Epidermal melanocyte (primary cell): ENCODE results near the gene CORO2B.
A peak's percentile ranks its signal among the peaks of the same experiment; 100 is the strongest.

Source experiments
- DNase-seq: peaks from one replicate; pipeline ENCODE4 v3.0.0; 2011; ENCODE audit warnings: low spot score; ENCODE audit not compliant: insufficient read length

Gene CORO2B, protein sequence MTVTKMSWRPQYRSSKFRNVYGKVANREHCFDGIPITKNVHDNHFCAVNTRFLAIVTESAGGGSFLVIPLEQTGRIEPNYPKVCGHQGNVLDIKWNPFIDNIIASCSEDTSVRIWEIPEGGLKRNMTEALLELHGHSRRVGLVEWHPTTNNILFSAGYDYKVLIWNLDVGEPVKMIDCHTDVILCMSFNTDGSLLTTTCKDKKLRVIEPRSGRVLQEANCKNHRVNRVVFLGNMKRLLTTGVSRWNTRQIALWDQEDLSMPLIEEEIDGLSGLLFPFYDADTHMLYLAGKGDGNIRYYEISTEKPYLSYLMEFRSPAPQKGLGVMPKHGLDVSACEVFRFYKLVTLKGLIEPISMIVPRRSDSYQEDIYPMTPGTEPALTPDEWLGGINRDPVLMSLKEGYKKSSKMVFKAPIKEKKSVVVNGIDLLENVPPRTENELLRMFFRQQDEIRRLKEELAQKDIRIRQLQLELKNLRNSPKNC

DNA sequence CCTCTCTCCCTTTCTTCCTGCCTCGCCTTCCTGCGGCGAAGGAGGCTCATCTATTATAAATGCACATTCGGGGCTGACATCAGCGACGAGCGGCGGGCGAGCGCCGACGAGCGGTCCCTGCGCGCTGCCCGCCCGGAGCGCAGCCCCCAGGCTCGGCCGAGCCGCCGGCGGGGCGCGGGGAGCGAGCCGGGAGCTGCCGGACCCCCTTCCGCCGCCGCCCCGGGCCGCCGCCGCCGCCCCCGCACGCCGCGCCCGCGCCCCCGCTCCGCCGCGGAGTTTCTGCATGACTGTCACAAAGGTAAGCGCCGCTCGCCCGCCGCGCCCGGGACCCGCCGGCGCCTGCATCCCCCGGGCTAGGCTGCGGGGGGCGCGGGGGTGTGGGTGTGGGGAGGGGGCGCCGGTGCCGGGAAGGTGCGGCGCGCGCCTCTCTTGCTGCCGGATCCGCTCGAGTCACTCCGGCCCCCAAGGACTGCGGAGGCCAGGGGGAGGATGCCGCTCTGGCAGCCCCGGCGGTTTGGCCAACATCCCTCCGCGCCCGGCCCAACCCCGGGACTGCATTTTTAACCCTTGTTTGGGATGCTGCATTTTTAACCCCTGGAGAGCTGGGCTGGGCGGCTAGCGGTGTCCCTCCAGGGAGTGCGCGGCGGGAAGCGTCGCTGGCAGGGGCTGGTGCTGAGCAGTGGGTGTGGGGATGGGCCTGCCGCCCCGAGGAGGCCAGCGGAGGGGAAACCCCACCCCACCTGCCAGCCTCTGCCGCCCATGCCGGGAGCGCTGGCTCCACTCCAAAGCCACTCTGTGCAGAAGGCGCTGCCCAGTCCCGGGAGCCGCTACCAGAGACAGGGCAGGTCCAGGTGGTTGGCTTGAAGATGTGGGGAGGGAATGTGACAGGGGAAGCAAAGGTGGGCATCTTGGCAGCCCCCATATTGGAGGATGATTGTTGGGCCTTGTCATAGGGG lies at the start of gene CORO2B:
TSS of gene CORO2B (plus strand) at position 14 of the 956 bp plus-strand sequence. CDS start at position 284, 270 bp downstream.
- DNase-seq: no peak

DNA sequence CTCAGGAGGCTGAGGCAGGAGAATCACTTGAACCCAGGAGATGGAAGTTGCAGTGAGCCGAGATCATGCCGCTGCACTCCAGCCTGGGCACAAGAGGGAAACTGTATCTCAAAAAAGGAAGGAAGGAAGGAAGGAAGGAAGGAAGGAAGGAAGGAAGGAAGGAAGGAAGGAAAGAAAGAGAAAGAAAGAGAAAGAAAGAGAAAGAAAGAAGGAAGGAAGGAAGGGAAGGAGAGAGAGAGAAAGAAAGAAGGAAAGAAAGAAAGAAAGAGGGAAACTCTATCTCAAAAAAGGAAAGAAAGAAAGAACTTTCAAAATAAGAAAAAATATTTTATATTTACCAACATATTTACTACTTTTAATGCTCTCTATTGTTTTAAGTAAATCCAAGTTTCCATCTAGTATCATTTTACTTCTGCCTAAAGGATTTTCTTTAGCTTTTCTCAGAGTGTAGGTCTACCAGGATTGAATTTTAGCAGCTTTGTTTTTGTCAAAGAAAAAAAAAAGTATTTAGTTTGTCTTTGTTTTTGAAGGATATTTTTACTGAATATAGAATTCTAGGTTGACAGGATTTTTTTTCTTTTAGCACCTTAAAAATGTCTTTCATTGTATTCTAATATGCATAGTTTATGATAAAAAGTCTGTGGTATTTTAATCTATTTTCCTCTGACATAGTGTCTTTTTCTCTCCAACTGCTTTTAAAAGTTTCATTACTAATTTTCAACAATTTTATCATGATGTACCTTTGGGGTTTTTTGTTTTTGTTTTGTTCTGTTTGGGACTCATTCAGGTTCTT lies 47.2 kb upstream of the CORO2B start:
- no peak for DNase-seq

DNA sequence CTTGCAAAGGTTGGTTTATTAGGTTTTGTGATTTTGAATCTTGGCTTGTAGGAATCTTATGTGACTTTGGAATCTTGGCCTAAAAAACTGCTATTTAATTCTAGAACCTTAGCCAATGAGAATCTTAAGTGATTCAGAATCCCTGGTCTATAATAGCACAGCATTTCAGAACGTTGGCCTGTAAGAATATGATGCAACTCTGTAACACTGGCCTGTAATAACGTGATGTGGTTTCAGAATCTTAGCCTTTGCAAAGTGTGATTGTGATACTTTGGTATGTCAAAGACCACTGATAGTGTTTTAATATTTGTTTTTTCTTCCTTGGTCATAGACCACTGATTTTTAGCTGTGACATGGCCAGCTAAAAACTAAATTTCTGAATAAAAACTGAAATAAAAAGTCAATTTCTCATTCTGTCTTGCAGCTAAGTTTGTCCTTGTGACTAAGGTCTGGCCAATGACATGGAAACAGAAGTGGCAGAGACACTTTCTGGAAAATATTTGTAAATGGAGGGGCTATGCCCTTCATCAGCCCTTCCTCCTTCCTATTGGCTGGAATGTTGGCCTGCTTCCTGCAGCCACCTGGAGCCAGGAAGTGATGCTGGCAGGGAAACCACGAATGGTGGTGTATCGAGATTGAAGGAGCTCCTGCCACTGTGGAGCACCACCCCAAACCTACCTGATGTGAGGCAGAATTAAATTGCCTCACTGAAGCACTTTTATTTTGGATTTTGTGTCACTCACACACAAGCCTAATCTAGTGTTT lies 42.3 kb upstream of the CORO2B start:
- no peak for DNase-seq

DNA sequence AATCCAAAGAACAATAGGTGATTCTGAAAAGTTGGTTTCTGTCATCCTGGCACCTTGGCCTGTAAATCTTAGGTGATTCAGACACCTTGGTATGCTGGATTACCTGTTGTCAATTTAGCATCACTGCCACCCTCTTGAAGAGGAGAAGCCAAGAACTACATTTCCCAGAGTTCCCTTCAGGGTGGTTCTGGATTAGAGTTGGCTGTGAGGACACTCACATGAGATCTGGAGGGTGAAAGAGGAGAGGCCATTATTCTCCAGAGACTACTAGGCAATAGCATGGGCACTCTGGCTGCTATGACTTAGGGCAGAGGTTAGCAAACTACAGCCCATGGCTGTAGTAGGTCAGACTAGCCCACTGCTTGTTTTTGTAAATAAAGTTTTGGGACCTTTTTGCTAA lies 41.7 kb upstream of the CORO2B start:
- DNase-seq: no peak

DNA sequence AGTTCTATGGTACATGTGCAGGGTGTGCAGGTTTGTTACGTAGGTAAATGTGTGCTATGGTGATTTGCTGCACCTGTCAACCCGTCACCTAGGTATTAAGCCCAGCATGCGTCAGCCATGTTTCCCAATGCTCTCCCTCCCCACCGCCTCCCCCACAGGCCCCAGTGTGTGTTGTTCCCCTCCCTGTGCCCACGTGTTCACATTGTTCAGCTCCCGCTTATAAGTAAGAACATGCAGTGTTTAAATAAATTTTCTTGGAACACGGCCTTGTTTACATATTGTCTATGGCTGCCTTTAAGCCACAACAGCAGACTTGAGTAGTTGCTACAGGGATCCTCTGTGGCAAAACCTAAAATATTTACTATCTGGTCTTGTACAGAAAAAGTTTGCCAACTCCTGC lies 41.3 kb upstream of the CORO2B start:
- no peak for DNase-seq

DNA sequence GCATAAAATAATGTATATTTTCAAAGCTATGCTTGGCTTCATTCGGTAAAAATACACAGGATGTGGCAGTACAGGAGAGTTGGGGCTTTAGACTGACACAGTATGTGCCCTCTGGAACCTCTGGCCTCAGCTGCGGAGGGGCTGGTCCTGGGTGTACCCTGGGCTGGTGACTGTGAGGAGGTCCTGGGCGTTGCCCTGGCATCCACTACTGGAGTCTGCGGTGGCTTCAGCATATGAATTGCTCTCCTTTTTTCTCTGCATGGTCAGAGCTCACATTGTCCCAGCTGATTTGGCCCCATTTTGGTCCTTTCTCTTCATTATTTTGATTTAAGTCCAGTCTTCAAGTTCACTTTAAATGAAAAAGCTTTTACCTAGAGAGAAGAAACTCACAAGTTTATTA lies 40.5 kb upstream of the CORO2B start:
- no peak for DNase-seq

DNA sequence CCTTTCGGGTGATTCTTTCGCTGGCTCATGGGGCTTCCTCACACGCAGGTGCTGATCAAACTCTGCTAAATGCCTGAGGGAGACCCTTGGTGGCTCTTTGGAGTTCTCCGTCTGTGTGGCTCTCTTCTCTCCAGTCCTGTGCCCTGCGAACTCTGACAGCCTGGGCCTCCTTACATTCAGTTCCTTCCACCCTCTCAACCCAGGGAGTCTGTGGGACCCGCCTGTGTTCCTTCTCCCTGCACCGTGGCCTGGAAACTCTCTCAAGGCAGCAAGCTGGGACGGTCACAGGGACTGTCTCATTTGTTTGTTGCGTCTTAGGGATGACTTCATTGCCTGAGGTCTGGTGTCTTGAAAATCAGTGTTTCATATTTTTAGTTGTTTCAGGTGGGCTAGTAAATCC lies 37.0 kb upstream of the CORO2B start:
- no peak for DNase-seq

DNA sequence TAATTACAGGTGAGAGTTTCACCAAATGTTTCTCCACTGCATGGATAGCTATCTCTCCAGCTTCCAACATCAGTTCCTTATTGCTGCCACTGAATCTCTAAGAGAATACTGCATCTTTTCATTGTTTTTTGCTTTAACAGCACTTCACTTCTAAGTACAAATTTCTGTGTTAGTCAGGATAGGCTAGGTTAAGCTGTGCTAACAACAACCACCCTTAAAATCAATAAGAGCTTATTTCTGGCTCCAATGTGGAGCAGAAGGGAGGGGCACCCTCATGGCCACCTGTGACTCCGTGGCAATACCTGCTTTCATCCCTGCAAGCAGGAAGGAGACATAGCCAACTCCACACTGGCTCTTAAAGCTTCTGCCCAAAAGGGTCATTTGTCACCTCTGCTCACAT lies 36.4 kb upstream of the CORO2B start:
- no peak for DNase-seq

DNA sequence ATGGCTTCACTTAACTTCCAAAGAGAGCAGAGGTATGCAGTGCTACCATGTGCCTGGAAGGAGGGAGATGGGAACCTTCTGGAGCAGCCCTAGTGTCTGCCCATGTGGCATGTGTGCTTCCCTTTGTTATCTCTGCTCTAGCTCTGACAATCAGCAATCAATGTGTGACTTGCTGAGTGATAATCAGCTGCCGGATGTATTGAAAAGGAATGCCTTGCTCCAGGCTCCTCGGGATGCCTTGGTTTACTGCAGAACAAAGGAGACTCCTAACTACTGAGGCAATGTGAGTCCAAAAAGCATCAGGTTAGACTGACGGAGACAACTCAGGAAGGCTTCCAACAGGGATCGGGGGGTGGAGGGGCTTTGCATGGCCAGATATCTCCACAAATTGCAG lies 36.0 kb upstream of the CORO2B start:
- DNase-seq: no peak

DNA sequence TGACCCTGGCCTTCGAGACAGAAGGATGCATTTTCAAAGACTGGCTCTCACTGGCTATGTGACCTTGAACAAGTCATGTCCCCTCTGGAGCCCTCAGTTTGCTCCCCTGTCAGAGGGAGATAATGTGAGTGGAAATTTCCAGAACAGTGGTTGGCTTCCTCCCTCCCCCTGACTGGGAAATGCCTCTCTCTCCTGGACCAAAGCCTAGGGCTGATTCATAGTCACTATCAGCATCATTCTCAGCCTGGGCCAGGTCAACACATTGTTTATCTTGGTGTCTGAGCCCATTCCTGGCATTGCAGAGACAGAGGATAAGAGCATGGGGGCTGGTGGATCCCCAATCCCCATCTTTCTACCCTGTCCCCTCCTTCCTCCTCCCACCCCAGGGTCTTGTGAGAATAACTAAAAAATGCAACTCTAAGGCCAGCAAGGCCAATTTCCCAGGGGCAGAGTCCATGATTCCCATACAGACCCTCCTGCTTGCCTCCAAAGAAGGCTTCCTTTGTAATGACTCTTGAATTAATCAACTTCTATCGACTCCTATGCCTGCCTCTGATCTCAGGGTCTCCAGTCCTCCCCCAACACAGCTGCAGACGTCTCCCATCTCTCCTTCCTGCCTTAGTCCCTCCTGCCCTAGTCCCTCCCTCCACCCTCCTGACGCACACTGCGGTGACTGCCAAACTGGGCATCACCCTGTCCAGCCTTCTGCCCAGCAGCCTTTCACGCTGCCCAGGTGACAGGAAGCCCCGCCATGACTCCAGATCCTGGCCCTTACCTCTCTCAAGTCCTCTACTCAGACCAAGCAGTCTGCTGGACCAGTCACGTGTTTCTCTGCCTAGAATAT lies 35.4 kb upstream of the CORO2B start:
- peak; percentile 21 for DNase-seq

DNA sequence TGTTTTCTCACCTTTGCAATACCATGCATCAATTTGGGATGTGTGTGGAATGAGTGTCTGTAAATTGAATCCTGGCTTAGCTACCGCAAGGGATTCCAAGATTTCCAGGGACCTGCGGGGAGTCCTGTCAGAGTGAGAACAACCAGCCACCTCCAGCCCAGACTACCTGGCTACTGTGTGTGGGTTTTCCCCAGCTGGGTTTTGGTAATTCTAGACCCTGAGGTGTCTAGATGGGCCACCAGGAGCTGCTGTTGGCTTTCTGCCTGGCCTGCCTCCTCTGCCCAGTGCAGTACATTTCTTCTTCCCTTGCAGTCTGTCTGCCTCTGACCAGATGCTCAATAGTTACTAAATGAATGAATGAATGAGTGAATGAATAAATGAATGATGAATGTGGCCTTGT lies 32.5 kb upstream of the CORO2B start:
- DNase-seq: no peak

DNA sequence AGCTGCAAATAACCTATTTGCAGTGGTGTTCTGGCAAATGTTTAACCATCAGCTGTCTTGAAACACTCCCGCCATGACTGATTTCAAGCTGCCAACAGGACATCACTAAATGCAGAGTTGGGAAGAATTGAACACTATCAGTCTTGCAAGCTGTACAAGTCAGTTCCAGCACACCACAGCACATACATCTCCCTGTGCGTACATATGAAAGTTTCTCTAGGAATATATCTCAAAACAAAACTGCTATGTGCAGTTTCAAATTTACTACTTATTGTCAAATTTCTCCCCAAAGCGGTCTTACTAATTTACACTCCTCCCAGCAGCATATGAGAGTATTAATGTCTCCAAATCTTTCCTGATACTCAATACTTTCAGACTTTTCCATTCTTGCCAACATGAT lies 30.4 kb upstream of the CORO2B start:
- DNase-seq: no peak

DNA sequence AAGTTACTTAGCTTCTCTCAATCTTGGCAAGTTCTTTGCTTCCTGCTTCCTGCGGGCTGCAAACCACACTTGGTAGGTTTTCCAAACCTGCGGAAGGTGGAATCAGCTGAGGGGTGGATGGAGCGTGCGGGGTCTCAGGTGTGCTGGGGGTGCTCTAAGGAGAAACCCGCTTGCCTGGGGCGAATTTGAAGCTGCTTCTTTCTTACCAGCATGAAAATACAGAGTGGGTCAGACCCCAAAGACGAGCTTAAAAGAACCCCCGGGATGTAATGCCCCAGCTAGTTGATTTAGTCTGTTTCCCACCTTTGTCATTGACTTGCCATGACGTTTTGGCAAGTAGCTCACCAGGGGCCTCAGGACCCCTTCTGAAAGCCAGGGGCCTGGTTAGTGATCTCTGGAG lies 28.8 kb upstream of the CORO2B start:
- DNase-seq: no peak

DNA sequence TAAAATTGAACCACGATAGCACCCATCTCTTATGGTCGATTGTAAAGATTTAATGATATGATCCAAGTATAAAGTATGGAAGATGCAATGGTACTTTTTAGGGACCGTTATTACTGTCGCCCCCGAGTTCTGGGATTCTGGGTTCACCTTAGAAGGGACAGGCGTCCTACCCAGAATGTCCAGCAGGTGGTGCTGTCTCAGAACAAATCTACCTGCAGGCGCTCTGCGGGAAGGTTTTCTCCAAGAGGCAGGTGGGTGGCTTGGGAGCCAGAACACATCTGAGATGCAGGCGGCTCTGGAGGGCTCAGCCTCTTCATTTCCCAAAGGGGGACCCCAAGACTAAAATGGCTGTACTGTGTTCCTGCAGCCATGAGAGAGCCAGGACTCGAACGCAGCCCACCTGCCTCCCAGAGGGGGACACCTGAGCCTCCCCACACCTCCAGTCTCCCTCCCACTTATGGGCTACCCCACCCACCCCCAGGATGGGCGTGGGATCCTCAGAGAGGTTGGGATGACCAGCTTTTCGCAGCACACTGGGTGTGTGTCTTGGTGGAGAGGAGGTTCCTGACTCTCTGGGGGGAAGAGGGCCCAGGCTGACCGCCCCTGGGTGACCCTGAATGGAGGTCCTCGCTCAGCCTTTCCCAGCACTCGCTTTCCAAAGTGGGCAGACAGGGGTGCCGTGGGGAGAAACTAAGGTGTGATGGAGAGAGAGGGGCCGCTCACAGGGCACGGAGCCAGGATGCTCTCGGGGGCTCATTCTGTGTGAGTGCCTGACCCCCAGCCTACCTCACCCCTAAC lies 28.1 kb upstream of the CORO2B start:
- no peak for DNase-seq

DNA sequence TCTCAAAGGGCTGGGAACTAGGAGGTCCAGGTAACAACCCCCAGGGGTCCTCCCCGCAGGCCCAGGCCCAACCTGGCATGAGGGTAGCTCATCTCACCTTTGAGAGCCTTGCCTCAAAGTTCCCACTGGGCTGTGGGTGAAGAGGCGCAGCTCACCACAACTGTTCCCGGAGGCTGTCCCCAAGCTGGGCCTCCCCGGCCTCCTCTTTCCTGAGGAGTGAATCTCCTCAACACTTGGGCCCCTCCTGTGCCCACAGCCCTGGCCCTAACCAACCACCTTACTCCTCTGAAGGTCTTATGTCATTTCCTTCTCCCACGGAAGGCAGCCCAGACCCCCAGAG lies 27.5 kb upstream of the CORO2B start:
- DNase-seq: no peak

DNA sequence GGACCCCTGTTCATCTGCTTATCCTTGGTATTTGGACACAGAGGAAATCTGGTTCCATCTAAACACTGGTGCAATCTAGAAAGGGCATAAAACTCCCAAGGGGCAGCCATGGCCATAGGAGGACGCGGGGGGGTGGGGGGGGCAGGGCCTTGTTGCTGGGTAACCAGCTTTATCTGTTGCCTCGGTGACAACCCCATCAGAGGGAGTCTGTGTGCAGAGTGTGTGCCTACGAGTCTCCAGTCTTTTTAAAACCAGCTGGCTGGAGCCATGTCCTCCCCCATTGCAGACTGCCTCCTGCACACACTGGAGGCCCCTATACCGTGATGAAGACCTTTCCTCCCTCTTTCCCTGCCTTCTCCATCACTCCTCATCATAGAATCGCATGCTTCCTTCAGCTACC lies 26.4 kb upstream of the CORO2B start:
- DNase-seq: no peak

DNA sequence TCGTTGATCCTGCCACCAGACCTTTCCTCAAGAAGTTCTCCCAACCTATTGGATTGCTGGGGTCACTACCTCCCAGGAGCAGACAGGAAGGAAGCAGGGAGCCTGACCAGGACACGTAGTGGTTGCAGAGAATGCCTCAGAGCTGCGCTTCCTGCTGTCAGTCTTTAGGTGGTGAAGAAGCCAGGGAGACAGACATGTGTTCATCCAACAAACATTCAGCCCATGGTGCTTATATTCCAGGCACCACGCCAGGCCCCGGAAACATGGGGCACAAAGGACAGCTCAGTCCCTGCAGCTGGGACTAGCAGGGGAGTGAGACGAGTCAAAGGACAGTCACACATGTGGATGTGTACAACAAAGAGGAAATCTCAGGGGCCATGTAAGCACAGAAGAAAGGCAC lies 26.0 kb upstream of the CORO2B start:
- no peak for DNase-seq

DNA sequence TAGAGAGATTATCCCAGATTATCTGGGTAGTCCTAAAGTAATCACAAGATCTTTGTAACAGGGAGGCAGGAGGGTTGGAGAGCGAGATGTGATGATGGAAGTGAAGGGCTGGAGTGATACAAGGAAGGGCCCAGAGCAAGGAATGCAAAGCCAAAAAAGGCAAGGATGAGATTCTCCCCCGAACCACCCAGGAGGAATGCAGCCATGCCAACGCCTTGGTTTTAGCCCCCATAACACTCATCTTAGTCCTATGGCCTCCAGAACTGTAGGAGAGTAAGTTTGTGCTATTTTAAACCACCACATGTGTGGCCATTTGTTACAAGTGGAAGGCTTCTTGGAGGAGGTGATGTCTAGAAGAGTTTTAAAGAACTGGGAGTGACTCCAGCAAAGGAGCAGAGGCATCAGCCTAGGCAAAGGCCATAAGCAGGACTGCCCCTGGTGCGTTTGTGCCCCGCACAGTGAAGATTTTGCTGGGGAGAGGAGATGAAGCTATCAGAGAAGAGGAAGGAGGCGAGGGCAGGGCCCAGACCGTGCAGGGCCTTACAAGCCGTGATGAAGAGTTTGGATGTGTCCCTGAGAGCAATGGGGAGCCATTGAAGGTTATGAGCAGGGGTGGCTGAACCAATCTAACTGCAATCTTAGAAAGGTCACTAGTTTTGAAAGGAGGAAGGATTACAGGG lies 25.3 kb upstream of the CORO2B start:
- no peak for DNase-seq
